Measurements from ENCODE around the gene FAN1.
"Not testable (repeated sequence)": the region's sequence is repeated elsewhere in the genome, so short reads cannot be mapped to it uniquely, and the experiment has no call there.

The FAN1 gene

DNA sequence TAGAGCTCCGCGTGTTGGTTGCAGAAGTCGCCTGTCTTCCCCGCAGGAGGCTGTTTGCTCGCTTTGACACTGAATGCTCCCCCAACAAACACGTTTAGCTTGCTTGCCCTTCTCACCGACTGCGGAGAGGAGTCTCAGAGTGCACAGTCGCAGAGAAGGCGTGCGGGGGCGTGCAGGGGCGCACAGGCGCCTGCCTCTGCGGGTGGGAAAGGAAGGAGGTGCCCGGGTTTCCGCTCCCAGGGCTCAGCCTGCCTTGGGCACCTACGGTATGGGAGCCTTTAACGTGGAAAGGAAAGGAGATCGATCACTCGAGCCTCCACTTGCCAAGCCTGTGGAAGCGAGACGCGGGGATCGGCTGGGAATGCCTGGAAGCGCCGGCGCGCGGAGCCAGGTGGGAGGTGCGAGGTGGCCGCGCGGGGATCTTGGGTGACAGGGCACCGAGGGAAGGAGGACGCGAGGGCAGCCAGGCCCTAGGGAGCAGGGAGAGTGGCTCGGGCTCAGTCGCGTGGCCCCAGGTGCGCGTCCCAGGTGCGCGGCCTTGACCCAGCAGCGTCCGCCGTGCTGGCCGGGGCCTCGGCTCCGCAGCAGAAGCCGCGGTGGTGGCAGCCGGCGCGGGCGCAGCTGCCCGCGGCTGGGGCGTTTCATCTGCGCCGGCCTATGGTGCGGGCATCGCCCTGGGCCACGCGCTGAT lies at the start of gene FAN1:
FAN1 (plus strand) TSS at position 419 of the 691 bp plus-strand sequence. CDS start 749 bp downstream, outside the sequence.
- Histone ChIP-seq H3K4me3 (ENCODE audit: low read depth, low read length) (peak within 1 kb of the TSS; percentile 87), H3K4me1 (ENCODE audit: control insufficient read depth, insufficient read depth, low read length) (peaks cover 5% of the 10 kb centered on the region)

GRCh38 chr15:30859091-30859874 lies 44.4 kb upstream of the FAN1 start:
- no peak overlapping the region for H3K9ac ChIP-seq (ENCODE audit: low read depth, low read length)
- H3K36me3 ChIP-seq (ENCODE audit: control insufficient read depth, insufficient read depth, low read length), result no peaks in the 10 kb centered on the region
- H3K9me3 ChIP-seq (ENCODE audit: control insufficient read depth, insufficient read depth, low read length), result no peaks in the 10 kb centered on the region
- H3K27ac ChIP-seq (ENCODE audit: low read depth, low read length), result peak overlapping the region; percentile 25
- H3K4me1 ChIP-seq (ENCODE audit: control insufficient read depth, insufficient read depth, low read length), result peaks cover 4% of the 10 kb centered on the region
- H3K4me3 ChIP-seq (ENCODE audit: low read depth, low read length), result no peak overlapping the region
- no peaks in the 10 kb centered on the region for H3K27me3 ChIP-seq (ENCODE audit: control insufficient read depth, insufficient read depth, low read length)

More for the DNA sequence above, at the start of gene FAN1:
- peak within 1 kb of the TSS; percentile 65; the same call in 1 of the 2 replicates for H3K9ac ChIP-seq (ENCODE audit: low read depth, low read length)
- H3K9me3 ChIP-seq (ENCODE audit: control insufficient read depth, insufficient read depth, low read length), result no peaks in the 10 kb centered on the region
- peak within 1 kb of the TSS; percentile 81 for H3K27ac ChIP-seq (ENCODE audit: low read depth, low read length)
- peaks cover 1% of the 10 kb centered on the region for H3K36me3 ChIP-seq (ENCODE audit: control insufficient read depth, insufficient read depth, low read length)
- H3K27me3 ChIP-seq (ENCODE audit: control insufficient read depth, insufficient read depth, low read length), result no peaks in the 10 kb centered on the region

GRCh38 chr15:30865257-30865656 lies 38.5 kb upstream of the FAN1 start:
- Histone ChIP-seq H3K4me1 (ENCODE audit: control insufficient read depth, insufficient read depth, low read length) (no peaks in the 10 kb centered on the region), H3K27ac (ENCODE audit: low read depth, low read length) (no peak overlapping the region), H3K9me3 (ENCODE audit: control insufficient read depth, insufficient read depth, low read length) (no peaks in the 10 kb centered on the region), H3K27me3 (ENCODE audit: control insufficient read depth, insufficient read depth, low read length) (no peaks in the 10 kb centered on the region), H3K36me3 (ENCODE audit: control insufficient read depth, insufficient read depth, low read length) (no peaks in the 10 kb centered on the region), H3K4me3 (ENCODE audit: low read depth, low read length) (no peak overlapping the region), H3K9ac (ENCODE audit: low read depth, low read length) (no peak overlapping the region)

GRCh38 chr15:30870681-30871080 lies 33.0 kb upstream of the FAN1 start:
- H3K36me3 ChIP-seq (ENCODE audit: control insufficient read depth, insufficient read depth, low read length), result no peaks in the 10 kb centered on the region
- no peak overlapping the region for H3K9ac ChIP-seq (ENCODE audit: low read depth, low read length)
- no peaks in the 10 kb centered on the region for H3K4me1 ChIP-seq (ENCODE audit: control insufficient read depth, insufficient read depth, low read length)
- no peak overlapping the region for H3K4me3 ChIP-seq (ENCODE audit: low read depth, low read length)
- H3K9me3 ChIP-seq (ENCODE audit: control insufficient read depth, insufficient read depth, low read length), result no peaks in the 10 kb centered on the region
- H3K27me3 ChIP-seq (ENCODE audit: control insufficient read depth, insufficient read depth, low read length), result no peaks in the 10 kb centered on the region
- no peak overlapping the region for H3K27ac ChIP-seq (ENCODE audit: low read depth, low read length)

DNA sequence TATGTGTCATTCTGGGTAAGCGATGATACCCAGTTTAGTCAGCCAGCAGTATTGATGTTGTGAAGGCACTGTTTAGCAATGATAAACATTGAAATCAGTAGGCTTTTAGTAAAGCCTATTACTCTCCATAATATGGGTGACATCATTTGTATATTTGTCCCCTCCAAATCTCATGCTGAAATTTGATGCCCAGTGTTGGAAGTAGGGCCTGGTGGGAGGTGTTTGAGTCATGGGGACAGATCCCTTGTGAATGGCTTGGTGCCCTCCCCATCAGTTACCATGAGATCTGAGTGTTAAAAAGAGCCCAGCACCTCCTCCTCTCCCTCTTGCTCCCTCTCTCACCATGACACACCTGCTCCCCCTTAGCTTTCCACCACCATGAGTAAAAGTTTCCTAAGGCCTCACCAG lies 31.4 kb upstream of the FAN1 start:
- no peaks in the 10 kb centered on the region for H3K36me3 ChIP-seq (ENCODE audit: control insufficient read depth, insufficient read depth, low read length)
- no peaks in the 10 kb centered on the region for H3K9me3 ChIP-seq (ENCODE audit: control insufficient read depth, insufficient read depth, low read length)

DNA sequence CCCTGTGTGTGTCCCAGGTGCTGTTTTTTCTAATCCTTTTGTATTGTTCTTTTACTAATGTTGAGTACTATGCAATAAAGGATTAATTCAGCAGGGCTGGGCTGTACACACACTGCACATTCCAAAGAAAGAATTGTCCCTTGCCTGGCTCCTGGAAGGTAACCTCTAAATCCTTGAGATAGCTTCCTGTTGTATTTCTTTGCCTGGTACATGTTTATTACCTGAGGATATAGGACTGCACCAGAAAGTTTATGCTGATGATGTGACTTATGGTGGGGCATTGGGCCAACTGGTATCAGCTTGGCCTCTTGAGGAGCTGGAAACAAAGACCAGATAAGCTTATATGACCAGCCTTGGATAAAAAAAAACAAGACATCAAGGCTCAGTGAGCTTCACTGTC lies 26.6 kb upstream of the FAN1 start:
- Histone ChIP-seq H3K4me1 (ENCODE audit: control insufficient read depth, insufficient read depth, low read length) (no peaks in the 10 kb centered on the region), H3K9ac (ENCODE audit: low read depth, low read length) (no peak overlapping the region), H3K4me3 (ENCODE audit: low read depth, low read length) (no peak overlapping the region), H3K36me3 (ENCODE audit: control insufficient read depth, insufficient read depth, low read length) (no peaks in the 10 kb centered on the region), H3K27me3 (ENCODE audit: control insufficient read depth, insufficient read depth, low read length) (no peaks in the 10 kb centered on the region), H3K9me3 (ENCODE audit: control insufficient read depth, insufficient read depth, low read length) (no peaks in the 10 kb centered on the region), H3K27ac (ENCODE audit: low read depth, low read length) (no peak overlapping the region)

More for the DNA sequence above, 31.4 kb upstream of the FAN1 start:
- Histone ChIP-seq H3K4me1 (ENCODE audit: control insufficient read depth, insufficient read depth, low read length) (no peaks in the 10 kb centered on the region), H3K4me3 (ENCODE audit: low read depth, low read length) (no peak overlapping the region), H3K27ac (ENCODE audit: low read depth, low read length) (no peak overlapping the region), H3K9ac (ENCODE audit: low read depth, low read length) (no peak overlapping the region), H3K27me3 (ENCODE audit: control insufficient read depth, insufficient read depth, low read length) (no peaks in the 10 kb centered on the region)

GRCh38 chr15:30878515-30878914 lies 25.2 kb upstream of the FAN1 start:
- Histone ChIP-seq H3K9ac (ENCODE audit: low read depth, low read length) (no peak overlapping the region), H3K9me3 (ENCODE audit: control insufficient read depth, insufficient read depth, low read length) (no peaks in the 10 kb centered on the region), H3K27me3 (ENCODE audit: control insufficient read depth, insufficient read depth, low read length) (no peaks in the 10 kb centered on the region), H3K36me3 (ENCODE audit: control insufficient read depth, insufficient read depth, low read length) (no peaks in the 10 kb centered on the region), H3K27ac (ENCODE audit: low read depth, low read length) (no peak overlapping the region), H3K4me3 (ENCODE audit: low read depth, low read length) (no peak overlapping the region), H3K4me1 (ENCODE audit: control insufficient read depth, insufficient read depth, low read length) (no peaks in the 10 kb centered on the region)

GRCh38 chr15:30882849-30883433 lies 20.8 kb upstream of the FAN1 start:
- no peaks in the 10 kb centered on the region for H3K9me3 ChIP-seq (ENCODE audit: control insufficient read depth, insufficient read depth, low read length)
- H3K4me3 ChIP-seq (ENCODE audit: low read depth, low read length), result no peak overlapping the region
- H3K4me1 ChIP-seq (ENCODE audit: control insufficient read depth, insufficient read depth, low read length), result no peaks in the 10 kb centered on the region
- H3K27me3 ChIP-seq (ENCODE audit: control insufficient read depth, insufficient read depth, low read length), result no peaks in the 10 kb centered on the region
- no peak overlapping the region for H3K27ac ChIP-seq (ENCODE audit: low read depth, low read length)
- no peak overlapping the region for H3K9ac ChIP-seq (ENCODE audit: low read depth, low read length)
- no peaks in the 10 kb centered on the region for H3K36me3 ChIP-seq (ENCODE audit: control insufficient read depth, insufficient read depth, low read length)

- H3K4me1 ChIP-seq (ENCODE audit: control insufficient read depth, insufficient read depth, low read length); H3K27me3 ChIP-seq (ENCODE audit: control insufficient read depth, insufficient read depth, low read length); H3K27ac ChIP-seq (ENCODE audit: low read depth, low read length); H3K9ac ChIP-seq (ENCODE audit: low read depth, low read length); H3K36me3 ChIP-seq (ENCODE audit: control insufficient read depth, insufficient read depth, low read length); H3K9me3 ChIP-seq (ENCODE audit: control insufficient read depth, insufficient read depth, low read length); H3K4me3 ChIP-seq (ENCODE audit: low read depth, low read length): not testable (repeated sequence)
These were observed 20.0 kb upstream of the FAN1 start for GRCh38 chr15:30883666-30884065.

DNA sequence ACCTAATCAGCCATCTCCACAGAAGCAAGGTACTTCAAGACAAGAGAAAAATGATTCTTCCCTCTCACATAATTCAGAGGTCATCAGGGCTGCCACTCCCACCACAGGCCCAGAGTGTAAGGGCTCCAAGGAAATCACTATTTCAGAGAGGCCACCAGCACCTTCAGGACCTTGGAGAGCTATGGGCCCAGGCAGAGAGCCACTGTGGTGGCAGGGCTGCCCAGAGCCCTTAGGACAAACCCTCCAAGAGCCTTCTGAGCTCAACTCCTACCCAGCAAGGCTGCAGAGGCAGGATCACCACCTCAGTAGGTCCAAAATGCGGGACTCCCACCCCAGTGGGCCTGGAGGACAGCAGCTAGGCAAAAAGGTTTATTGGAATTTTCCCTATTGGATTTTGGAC lies 17.9 kb upstream of the FAN1 start:
- Histone ChIP-seq H3K27me3 (ENCODE audit: control insufficient read depth, insufficient read depth, low read length) (no peaks in the 10 kb centered on the region), H3K27ac (ENCODE audit: low read depth, low read length) (no peak overlapping the region), H3K9me3 (ENCODE audit: control insufficient read depth, insufficient read depth, low read length) (no peaks in the 10 kb centered on the region), H3K9ac (ENCODE audit: low read depth, low read length) (no peak overlapping the region), H3K36me3 (ENCODE audit: control insufficient read depth, insufficient read depth, low read length) (no peaks in the 10 kb centered on the region), H3K4me1 (ENCODE audit: control insufficient read depth, insufficient read depth, low read length) (no peaks in the 10 kb centered on the region), H3K4me3 (ENCODE audit: low read depth, low read length) (no peak overlapping the region)

GRCh38 chr15:30889196-30889595 lies 14.5 kb upstream of the FAN1 start:
- H3K9ac ChIP-seq (ENCODE audit: low read depth, low read length), result no peak overlapping the region
- H3K9me3 ChIP-seq (ENCODE audit: control insufficient read depth, insufficient read depth, low read length), result no peaks in the 10 kb centered on the region
- no peak overlapping the region for H3K4me3 ChIP-seq (ENCODE audit: low read depth, low read length)
- H3K36me3 ChIP-seq (ENCODE audit: control insufficient read depth, insufficient read depth, low read length), result no peaks in the 10 kb centered on the region
- H3K27ac ChIP-seq (ENCODE audit: low read depth, low read length), result no peak overlapping the region
- H3K27me3 ChIP-seq (ENCODE audit: control insufficient read depth, insufficient read depth, low read length), result no peaks in the 10 kb centered on the region
- peaks cover 2% of the 10 kb centered on the region for H3K4me1 ChIP-seq (ENCODE audit: control insufficient read depth, insufficient read depth, low read length)
